Measurements from ENCODE around the gene TAF4B.
"Not testable (repeated sequence)": the region's sequence is repeated elsewhere in the genome, so short reads cannot be mapped to it uniquely, and the experiment has no call there.

TAF4B gene

DNA sequence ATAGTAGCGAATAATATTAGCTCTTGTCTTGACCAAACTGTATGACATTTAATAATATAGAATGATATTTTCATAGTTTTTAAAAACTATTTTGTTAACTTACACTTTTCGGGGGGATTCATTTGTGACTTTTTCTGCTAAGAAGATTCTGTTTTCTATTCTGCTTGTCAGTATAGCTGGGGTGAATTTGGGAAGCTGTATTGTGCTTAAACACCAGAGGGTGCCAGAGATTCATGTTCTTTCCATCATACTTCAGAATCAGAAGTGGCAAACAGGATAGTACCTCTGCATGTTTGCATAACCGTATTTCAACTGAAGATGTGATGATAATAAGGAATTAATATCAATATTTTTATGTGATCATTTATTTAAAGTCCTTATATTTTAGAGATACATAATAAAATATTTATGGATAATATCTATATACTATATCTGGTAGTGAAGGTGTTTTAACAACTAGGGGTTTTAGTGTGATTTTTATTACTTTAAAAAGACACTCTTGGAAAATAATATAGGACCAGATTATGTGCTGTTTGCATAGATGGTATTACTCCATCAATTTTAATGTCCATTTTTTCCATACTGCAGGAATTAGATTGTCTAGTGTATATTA is 81.0 kb downstream of the TAF4B start:
- no peak for DNase-seq

DNA sequence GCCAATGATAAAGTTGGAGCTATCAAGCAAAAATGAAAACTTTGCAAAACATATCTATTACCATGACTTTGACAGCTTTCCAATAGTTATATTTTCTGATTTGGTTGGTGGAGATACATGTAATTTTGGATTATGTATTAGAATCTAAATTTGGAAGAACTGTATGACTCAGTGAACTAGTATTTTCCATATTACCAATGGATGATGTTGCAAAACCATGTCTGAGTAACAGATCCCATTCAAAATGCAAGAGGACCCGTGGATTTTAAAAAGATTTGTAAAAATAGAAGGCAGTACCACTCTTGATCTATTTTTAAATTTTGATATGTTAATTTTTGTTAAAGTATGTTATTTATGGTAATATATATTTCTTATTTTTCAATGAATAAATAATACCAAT is 83.0 kb downstream of the TAF4B start:
- DNase-seq, result no peak

DNA sequence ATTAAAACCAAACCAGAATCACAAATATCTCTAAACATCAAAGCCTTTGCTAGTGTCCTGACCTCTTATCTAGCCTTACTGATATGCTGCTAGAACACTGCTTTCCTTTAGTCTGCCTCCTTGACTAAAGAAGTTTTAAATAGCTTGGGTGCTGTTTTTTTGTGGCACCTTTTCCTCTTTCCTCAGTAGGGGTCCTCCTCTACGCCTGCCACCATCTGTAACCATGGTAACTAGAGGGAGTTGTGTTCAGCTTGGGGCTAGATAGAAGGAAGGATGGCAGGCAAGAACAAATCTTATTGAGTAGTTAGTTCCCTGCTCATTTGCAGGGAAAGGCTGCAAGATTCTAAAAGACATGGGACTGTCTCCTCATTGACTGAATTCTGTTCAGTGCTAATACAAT is 86.0 kb downstream of the TAF4B start:
- no peak for DNase-seq

DNA sequence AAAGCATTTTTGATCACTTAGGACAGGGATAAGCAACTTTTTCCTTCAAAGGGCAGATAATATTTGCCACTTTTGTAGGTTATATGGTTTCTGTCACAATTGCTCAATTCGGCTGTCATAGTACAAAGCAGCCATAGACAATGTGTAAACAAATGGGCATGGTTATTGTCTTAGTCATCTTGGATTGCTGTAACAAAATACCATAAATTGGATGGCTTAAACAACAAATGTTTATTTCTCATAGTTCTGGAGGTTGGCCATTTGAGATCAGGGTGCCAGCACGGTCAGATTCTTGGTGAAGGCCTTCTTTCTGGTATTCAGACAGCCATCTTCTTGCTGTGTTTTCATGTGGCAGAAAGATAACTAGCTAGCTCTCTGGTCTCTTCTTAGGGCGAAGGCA is 91.2 kb downstream of the TAF4B start:
- DNase-seq, result no peak

DNA sequence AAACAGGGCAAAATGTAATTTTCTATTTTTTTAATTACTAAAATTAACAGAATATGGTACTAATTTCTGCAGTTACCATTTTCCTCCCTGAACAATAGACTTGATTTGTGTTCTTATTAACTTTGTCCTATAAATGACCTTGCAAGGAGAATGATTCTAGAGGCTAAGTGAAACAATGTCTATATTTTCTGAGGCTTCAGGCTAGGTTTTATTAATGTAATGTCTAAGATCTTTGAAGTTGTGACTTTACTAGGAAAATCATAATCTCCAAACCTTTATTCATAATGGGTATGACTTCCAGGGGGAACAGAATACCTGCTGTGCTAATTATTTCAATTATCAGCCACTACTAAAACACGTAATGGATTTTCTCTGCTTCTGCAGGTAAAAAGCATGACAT is 94.4 kb downstream of the TAF4B start:
- DNase-seq, result no peak

DNA sequence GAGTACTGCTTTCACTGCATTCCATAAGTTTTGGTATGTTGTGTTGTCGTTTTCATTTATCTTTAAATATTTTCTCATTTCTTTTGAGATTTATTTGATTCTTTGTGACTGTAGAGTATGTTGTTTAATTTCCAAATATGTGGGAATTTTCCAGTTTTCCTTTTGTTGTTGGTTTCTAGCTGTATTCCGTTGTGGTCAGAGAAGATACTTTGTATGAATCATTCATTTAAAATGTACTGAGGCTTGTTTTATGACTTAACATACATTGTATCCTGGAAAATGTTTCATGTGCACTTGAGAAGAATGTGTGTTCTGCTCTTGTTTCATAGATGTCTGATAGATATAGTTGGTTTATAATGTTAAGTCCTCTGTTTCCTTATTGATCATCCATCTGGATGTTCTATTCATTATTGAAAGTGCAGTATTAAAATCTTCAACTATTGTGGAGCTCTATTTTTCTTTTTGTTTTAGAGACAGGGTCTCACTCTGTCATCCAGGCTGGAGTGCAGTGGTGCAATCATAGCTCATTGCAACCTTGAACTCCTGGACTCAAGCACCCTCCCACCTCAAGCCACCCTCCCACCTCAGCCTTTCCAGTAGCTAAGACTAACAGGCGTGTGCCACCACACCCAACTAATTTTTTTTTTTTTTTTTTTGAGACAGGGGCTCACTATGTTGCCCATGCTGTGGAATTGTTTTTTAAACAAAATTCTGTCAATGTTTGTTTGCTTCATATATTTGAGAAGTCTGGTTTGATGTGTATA is 96.8 kb downstream of the TAF4B start:
- DNase-seq, result no peak

DNA sequence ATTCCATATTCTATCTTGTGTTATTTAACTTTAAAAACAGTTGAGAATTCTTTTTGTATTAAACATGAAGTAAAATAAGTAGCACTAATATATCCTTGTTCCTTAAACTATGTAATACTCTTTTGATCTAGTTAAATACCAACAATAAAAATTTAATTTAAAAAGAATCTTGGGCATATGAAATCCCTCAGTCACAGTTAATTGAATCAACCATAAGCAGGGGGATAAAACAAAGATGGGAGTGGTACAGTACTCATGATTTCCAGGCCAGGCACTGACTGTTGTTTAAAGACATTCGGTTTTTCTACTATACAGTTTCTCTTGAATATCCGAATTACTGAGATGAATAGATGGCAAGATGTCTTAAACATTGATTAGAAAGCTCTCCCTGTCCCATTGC is 99.5 kb downstream of the TAF4B start:
- DNase-seq, result no peak

DNA sequence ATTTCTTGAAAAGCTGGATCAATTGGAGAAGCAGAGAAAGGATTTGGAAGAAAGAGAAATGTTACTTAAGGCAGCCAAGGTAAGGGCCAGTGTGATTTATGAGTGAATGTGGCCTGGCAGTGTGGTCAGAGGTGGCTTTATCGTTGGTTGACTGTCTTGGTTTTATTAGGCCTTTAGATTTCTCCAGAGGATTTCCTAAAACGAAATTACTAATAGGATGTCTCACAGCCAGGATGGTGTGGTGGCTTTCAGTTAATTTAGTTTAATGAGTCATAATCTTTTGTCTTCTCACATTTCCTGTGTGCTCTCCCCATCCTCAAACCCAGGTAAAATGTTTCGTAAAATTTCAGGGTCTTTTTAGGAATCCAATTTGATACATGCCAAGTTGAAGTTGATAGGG is 100.8 kb downstream of the TAF4B start:
- DNase-seq, result no peak

DNA sequence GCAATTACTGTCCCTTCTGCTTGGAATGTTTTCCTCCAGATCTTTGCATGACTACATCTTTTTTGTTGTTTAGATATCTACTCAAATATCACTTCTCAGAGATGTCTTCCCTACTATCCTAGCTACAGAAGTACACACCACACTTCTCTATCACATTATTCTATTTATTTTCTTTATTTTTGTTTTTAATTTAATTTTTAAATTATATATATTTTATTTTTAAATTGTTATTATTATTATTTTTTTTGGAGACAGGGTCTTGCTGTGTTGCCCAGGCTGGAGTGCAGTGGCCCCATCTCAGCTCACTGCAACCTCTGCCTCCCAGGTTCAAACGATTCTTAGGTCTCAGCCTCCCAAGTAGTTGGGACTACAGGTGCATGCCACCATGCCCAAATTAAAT is 106.7 kb downstream of the TAF4B start:
- DNase-seq, result no peak

DNA sequence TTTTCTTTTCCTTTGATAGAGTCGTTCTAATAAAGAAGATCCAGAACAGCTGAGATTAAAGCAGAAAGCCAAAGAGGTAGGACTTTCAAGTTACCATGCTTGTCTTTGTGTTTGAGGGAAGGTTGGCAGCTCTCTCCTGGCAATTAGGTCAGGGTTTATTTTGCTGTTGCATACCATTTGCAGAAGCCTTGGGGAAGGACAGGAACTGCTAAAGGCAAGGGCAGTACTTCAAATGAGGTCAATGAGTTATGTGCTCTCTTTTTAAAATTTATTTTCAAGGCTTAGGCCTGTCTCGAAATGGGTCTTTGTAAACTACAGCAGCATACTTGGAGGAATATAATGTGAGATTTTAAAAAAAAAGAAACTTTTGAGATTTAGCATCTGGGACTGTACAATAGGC is 108.9 kb downstream of the TAF4B start:
- no peak for DNase-seq

DNA sequence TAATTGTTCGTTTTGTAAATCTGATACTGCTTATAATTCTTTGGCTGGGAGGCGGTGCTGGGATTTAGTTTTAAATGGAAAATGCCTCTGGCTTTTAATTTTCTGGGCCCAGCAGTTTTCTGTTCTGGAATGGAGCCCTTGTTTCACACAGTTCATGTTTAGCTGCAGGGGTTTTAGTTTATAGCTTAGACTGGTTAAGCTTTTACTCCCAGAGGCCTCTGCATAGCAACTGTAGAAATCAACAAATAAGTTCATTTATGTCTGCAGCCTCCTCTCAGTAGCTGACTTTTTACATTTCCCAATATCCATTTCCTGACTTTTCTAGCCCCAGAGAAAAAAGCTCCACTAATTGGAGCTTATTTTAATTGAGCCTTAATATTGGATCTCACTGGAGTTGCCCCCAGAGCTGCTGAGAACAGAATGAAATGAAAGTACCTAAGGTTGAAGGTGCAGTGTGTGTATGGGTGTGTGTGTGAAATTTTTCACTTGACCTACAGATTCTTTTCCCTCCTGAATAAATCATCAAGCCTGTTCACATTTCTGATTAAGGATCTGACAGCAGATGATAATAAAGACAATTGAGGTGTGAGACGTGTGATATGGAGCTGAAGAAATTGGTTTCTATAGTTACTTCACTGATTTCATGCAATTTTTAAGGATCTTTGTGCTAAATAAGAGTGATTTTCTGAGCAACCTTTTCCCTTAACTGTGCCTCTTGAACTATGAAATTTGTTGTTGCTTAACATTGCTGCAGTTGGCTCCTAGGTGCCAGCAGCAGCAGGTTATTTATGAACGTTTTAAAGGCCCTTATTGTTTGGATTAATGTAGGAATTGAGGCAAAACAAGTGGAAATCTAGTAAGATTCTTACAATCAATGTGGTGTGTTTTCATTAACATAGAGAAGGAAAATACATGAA is 109.6 kb downstream of the TAF4B start:
- DNase-seq, result no peak

DNA sequence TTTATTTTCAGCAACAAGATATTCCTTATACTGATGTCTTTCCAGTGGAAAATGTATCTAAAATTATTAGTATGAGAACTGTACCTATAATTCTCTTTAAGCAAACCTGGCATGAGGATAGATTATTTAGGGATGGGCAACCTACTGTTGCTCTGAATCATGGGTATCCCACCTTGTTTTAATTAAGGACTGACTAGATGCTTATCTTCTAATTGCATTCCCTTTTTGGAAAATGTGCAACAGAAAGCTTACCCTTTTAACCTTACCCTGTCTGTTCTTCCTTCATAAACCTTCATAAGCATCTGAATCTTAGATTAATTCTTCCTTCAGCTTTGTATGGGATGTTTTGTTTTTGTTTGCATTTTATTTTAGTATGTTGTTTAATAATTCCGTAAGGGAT is 110.3 kb downstream of the TAF4B start:
- no peak for DNase-seq

DNA sequence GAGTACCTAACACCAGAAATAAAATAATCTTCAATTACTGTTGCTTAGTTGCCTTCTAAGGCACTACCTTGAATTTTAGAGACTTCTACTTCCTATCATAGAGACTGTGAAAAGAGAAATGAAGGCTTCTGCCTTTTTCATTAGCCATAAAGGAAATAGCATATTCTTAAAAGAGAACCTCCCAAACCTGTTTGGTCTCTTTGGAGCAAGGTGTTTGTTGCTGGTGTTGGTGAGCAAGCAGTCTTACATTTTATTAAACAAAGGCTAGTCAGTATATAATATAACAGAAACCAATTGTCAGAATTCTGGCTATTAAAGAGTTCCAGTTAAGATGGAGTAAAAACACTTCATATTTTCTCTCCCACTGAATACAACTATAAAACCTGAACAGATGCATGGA is 116.4 kb downstream of the TAF4B start:
- no peak for DNase-seq

DNA sequence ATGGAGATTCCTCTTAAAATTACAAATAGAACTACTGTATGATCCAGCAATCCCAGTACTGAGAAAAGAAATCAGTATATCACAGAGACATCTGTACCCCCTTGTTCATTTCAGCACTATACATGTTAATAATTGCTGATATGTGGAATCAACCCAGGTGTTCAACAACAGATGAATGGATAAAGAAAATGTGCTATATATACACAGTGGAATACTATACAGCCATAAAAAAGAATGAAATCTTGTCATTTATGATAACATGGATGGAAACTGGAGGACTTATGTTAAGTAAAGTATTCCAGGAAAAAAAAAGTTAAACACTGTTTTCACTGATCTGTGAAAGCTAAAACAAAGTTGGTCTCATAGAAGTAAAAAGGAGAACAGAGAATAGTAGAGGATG is 124.7 kb downstream of the TAF4B start:
- no peak for DNase-seq

DNA sequence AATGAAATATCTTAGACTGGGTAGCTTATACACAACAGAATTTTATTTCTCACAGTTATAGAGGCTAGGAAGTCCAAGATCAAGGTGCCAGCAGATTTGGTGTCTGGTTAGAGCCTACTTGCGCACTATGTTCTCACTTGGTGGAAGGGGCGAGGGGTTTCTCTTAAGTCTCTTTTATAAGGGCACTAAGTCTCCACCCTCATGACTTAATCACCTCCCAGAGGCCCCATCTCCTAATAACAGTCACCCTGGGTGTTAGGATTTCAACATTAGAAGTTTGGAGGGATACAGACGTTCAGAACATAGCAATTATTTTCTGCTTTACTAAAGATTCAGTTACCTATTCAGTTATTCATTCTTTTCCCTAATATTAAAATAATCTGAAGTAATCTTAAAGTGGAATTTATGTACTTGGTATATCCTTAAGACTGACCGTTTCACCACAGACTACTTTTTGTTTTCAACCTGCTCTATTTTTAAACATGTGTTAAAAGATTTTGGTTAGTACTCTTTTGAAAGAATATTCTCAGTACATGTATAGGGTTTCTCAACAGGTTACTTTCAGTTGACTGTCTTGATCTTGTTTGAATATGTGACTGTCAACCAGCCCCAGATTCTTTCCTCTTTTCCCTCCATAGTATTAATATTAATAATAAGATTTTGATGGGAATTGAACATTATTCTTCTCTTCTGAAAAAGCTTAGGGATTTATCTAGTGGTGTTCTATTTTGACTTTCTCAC is 130.0 kb downstream of the TAF4B start:
- no peak for DNase-seq

DNA sequence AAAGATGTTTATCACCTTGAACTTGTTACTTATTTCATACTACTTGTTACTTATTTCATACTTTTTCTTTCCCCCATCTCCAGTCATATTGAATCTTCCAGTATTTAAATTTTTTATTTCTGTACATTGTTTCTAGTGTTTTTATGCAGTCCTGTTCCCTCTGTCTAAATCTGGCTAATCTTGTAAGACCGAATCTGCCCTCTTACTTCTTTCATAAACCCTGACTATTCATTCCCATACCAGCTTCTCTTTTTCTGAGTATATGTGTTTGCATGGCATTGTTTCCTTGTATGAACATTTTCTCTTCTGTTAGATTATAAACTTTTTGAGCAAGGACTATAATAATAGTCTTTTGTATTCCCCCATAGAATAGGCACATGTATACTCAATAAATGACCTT is 131.7 kb downstream of the TAF4B start:
- DNase-seq, result no peak

DNA sequence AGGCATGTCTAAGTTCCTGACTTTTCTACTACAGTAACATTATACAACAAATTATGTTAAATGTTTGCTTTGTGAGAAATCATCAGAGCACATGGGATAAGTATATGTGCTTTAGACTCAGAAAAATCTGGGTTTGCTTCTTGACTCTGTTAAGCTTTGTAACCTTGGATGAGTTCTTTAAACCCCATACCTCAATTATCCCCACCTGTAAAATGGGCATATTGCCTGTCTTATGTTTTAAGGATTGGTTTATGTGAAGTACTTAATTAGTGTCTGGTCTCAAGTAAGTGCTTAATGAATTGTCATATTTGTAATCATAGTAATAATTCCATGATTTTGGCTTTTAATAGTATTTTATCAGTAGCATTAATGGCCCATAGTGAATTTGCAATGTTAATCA is 135.8 kb downstream of the TAF4B start:
- no peak for DNase-seq

DNA sequence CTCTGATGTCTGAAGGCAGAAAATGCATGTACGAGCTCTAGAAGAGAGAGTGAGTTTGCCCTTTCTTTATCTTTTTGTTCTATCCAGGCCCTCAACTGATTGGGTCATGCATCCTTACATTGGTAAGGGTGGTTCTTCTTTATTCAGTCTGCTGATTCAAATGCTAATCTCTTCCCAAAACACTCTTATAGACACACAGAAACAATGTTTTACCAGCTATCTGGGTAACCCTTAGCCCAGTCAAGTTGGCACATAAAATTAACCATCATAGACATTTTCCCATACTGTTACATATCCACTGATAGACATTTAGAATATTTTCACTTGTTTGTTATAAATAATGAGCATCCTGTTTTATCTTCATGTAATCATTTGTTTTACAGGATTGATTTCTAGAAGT is 141.2 kb downstream of the TAF4B start:
- no peak for DNase-seq

DNA sequence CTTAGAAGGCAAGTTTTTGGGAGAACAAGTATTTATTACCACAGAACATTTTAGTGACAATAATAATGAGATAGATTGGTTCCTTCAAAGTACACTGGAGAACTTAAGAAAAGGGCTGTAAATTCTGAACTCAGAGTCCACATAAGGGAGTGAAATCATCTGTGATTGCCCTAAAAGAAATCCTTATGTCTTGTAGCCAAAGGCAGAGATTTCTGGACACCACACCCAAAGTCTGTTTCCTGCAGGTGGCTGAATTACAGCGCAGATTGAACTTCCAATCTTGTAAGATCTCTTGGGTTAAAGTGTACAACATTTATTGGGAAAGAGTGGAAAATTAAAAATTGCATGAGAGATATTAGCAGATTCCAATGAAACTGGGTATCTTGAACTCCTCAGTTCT is 143.8 kb downstream of the TAF4B start:
- DNase-seq, result no peak

DNA sequence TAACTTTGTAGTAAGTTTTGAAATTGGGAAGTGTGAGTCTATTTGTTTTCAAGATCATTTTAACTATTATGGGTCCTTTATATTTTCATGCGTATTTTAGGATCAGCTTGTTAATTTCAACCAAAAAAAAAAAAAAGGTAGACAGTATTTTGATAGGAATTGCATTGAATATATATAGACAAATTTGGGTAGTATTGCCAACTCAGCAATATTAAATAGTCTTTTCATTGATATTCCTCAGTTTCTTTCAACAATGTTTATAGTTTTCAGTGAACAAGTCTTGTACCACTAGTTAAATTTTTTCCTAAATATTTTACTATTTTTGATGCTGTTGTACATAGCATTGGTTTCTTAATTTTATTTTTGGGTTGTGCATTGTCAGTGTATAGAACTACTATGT is 149.9 kb downstream of the TAF4B start:
- no peak for DNase-seq

DNA sequence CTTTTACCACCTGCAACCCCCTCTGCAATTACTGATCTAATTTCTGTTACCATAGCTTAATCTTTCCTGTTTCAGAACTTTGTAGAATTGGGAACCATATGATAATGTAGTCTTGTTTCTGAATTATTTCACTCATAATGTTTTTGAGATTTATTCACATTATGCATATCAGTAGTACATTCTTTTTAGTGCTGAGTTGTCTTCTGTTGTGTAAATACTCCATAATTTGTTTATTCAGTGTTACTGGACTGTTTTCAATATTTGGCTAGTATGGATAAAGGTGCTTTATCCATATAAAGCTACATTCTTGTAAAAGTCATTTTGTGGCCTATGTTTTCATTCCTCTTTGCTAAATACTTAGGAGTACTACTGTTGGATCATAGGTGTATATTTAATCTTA is 152.5 kb downstream of the TAF4B start:
- no peak for DNase-seq

DNA sequence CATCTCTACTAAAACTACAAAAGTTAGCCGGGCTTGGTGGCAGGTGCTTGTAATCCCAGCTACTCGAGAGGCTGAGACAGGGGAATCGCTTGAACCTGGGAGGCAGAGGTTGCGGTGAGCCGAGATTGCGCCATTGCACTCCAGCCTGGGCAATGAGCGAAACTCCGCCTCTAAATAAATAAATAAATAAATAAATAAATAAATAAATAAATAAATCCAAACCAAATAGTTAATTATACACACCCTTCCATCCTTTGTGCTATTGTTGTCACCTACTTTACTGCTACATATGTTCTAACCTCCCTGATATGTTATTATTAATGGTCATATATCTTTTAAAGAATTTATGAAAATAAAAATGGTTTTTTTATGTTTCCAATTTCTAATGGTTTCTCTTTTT is 155.3 kb downstream of the TAF4B start:
- not testable (repeated sequence) for DNase-seq
